HG03103 (cell line): ENCODE data around the gene GALC.
"Not testable (repeated sequence)": the region's sequence is repeated elsewhere in the genome, so short reads cannot be mapped to it uniquely, and the experiment has no call there.

ENCODE experiments used
- ATAC-seq: cut with Tn5 transposase; IDR thresholded peaks from one replicate; pipeline ENCODE4 v1.9.1; 2021; ENCODE audit warnings: low read depth; ENCODE audit not compliant: unreplicated experiment

The GALC gene

DNA sequence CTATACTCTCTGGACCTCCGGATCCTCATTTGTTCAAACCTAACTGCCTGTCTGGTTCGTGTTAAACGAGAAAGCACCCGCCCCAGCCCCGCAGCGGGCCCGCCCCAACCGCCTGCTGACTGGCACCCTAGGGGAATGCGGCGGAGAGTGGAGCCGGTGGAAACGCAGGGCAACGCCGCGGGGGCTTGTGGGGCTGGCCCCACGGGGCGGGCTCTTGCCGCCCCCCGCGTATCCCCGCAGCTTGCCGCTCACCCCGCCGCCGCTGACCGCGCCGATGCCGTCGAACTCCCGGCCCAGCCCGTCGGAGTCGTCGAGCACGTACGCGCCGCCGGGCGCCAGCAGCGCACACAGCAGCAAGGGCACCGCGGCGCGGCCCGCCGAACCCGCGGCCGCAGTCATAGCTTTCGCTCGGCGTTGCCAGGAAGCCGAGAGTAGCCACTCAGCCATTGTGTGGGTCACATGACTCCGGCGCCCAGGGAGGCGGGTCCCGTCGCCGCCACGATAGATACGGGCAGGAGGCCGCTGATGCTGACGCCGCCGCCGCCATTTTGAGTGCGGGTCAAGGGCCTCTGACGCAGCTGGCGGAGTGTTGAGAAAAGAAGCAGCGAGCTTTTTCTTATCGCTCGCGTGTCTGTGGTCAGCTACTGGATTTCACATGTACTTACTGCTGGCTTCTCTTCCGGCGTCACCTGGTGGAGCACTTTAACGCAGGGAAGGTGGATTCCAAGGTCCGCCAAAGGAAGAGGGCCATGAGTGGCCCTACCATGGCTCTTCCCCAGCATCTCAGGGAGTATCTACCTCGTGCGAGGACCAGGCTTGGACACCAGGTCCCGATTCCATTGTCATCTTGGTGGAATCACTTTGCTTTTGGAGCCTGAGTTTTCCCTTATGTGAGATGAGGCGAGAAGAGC is at the start of gene GALC:
GALC (minus strand) TSS at position 465 of the 911 bp plus-strand sequence; CDS start at position 447, 18 bp downstream.
- ATAC-seq, result peak; percentile 88

GRCh38 chr14:88040146-88040545 is 47.2 kb upstream of the GALC start:
- ATAC-seq, result no peak

GRCh38 chr14:88039197-88039596 is 46.2 kb upstream of the GALC start:
- ATAC-seq, result no peak

GRCh38 chr14:88037325-88037724 is 44.3 kb upstream of the GALC start:
- ATAC-seq, result no peak

- no peak for ATAC-seq
Measured at GRCh38 chr14:88036422-88036821, 43.4 kb upstream of the GALC start.

- ATAC-seq, result no peak
Measured at GRCh38 chr14:88034076-88034475, 41.1 kb upstream of the GALC start.

- ATAC-seq, result no peak
Measured at GRCh38 chr14:88032373-88032772, 39.4 kb upstream of the GALC start.

DNA sequence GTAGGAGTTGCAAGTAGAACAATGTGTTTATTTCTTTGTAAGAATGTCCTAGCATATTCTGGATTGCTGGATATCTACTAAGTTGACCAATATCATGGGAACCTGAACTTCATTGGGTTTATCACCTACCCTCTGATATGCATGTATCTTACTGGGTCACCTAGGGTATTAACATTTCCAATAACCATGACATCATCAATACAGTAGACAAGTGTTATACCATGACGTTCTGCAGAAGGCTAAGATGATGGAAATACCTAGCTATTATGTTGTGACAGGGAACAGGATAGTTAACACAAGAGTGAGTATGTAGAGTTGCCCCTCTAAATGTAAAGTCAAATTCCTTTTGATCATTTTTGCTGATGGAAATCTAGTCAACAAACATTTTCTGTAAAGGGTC is 37.9 kb upstream of the GALC start:
- no peak for ATAC-seq

- ATAC-seq, result no peak
Measured at GRCh38 chr14:88030079-88030478, 37.1 kb upstream of the GALC start.

DNA sequence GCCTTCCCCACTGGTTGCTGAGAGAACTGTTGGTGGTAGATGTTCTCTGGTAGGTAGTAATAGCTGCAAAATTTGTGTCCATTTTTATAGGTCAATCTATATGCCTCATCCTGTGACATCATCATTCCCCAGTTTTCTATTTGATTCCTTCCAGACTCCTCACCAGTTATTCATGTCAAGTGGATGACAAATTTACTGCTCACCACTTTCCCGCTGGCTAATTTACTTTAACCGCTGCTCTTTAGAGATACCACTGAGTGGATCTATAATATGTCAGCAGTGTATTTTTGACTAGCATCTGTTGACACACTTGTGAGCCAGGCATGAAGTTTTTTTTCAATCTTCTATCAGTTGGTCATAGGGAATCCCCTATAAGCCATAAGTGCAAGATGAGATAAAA is 36.5 kb upstream of the GALC start:
- ATAC-seq, result no peak

DNA sequence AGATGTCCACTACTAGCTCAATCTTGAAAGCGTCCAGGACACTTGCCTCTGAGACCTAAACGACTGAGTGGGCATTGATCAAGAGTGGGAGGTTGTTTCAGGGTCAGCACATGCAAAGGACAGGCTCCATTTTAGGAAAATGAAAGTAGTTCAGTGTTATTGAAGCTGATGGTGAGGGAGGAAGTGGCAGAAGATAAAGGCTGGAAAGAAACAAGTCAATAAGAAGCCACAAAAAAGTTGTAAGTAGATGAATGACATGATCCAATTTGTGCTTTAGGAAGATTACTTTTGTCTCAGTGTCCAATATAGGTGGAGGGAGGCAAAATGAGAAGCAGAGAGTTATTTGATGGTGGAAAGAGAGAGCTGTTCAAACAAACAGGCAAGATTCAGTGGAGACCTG is 33.9 kb upstream of the GALC start:
- no peak for ATAC-seq

- ATAC-seq, result no peak
Measured at GRCh38 chr14:88025313-88025712, 32.3 kb upstream of the GALC start.

DNA sequence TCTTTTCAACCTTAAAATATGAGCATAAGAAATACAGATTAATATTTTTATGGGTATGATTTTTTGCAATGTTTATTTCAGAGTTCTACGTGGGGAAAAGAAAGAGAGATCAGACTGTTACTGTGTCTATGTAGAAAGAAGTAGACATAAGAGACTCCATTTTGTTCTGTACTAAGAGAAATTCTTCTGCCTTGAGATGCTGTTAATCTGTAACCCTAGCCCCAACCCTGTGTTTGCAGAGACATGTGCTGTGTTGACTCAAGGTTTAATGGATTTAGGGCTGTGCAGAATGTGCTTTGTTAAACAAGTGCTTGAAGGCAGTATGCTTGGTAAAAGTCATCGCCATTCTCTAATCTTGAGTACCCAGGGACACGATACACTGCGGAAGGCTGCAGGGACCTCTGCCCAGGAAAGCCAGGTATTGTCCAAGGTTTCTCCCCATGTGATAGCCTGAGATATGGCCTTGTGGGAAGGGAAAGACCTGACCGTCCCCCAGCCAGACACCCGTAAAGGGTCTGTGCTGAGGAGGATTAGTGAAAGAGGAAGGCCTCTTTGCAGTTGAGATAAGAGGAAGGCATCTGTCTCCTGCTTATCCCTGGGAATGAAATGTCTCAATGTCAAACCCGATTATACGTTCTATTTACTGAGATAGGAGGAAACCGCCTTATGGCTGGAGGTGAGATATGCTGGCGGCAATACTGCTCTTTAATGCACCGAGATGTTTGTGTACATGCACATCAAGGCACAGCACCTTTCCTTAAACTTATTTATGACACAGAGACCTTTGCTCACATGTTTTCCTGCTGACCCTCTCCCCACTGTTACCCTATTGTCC is 31.5 kb upstream of the GALC start:
- not testable (repeated sequence) for ATAC-seq

DNA sequence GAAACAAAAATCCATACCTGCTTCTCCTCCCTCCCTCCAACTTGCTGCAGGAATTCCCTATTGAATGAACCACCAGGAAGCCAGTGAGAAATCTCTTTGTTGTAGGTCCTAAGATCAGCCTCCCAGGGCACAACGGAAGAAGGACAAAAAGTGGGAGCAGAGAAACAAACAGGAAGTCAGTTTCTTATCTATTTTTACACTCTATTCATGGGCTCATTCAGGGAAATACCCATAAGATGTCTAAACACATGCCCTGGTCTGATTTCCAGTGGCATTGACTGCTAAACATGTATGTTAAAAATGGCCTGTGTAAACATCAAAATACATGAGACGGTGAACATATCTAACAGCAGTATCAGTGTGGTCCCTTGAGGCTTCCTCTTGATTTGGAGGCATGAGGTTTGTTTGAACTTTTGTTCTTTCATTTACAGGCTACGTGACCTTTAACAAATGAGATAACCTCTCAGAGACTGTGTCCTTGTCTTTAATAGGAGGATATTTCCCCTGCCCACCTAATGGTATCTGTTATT is 30.7 kb upstream of the GALC start:
- no peak for ATAC-seq

DNA sequence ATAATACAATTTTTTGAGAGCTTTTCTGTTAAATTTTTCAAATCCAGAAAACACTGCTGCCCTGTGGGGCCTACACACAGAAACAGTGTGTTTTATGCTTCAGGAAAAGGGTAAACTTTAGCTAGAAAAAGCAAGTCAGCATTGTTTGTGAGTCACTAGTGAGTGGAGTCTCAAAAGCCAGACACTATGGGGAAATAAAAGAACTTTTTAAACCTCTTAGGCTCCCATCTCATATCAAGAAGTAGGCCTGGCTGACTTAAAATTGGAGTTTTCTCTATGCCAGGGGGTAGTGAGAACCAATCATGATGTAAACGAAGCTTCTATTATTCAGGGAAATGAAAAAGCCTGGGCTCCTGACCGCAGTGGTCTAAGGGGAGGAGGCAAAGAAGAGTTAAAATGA is 24.6 kb upstream of the GALC start:
- ATAC-seq, result no peak

- ATAC-seq, result no peak
Measured at GRCh38 chr14:88016768-88017167, 23.8 kb upstream of the GALC start.

GRCh38 chr14:88013750-88014349 is 20.9 kb upstream of the GALC start:
- ATAC-seq, result peak; percentile 83

DNA sequence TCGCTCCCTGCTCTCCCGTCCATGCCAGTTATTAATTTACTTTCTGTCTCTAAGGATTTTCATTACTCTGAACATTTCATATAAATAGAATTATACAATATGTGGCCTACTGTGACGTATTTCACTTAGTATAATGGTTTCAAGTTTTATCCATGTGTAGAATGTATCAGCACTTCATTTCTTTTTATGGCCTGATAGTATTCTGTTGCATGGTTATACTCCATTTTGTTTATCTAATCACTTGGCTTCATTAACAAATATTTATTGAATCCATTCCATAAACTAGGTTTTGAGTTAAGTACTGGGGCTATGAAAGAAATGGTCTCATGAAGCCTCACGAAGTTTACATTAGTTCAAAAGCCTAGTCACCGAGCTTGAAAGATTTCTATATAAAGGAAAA is 19.5 kb upstream of the GALC start:
- ATAC-seq, result no peak

GRCh38 chr14:88010331-88010730 is 17.3 kb upstream of the GALC start:
- ATAC-seq, result no peak

DNA sequence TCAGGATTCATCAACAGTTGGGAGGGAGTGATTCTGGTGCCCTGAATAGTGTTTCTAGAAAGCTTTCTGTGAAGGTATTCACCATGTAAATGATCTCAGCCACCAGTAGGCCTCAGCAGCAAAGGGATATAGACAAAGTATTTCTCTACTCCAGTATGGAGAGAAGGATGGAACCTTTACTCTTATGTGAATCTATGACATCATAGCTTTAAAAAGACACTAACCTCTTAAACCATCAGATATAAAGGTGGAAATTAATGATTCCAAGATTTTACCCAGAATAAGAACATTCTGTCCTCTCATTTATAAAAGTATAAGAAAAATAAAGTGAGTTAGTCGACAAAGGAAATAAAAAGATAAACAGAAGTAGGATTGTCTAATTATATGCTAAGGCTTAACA is 16.5 kb upstream of the GALC start:
- ATAC-seq, result no peak
